IMR-90 (cell line): ENCODE data around the gene CMAS. TPM values are rescaled to one million over a fixed set of nuclear protein-coding genes. Genes with fewer than 3 reads are reported as not detected.

ENCODE experiments used
- ATAC-seq: fragments of 200-7000 bp; cut with Tn5 transposase; 2 replicates; pipeline ENCODE4 v1.9.1; 2020; ENCODE audit warnings: low read depth, mild to moderate bottlenecking, moderate library complexity
- BruUV-seq: library from RNA; stranded (reverse); fragments of 400-500 nt; replicated peaks from 2 replicates; lab custom pipeline; 2021; lab: Mats Ljungman, UMichigan
- CTCF ChIA-PET: fragments of 300-600 bp; formaldehyde crosslinking; extraction: SDS; loops from one replicate; lab custom pipeline; 2021; ENCODE audit warnings: antibody characterized with exemption; lab: Yijun Ruan, JAX
- POLR2A ChIA-PET: fragments of 300-600 bp; sonication (Branson Sonifier 250); formaldehyde crosslinking; loops from one replicate; lab custom pipeline; 2022; ENCODE audit warnings: antibody characterized with exemption; ENCODE audit not compliant: unreplicated experiment; lab: Charles Lee
- DNase-seq: peaks from one replicate; pipeline ENCODE4 v3.0.0; 2013
- H2AFZ ChIP-seq: replicated peaks from 2 replicates; pipeline ENCODE3; 2013; ENCODE audit warnings: low read length, mild to moderate bottlenecking; ENCODE audit not compliant: poor library complexity
- H2AK5ac ChIP-seq: 2 replicates; pipeline ENCODE4 v1.6.1; 2013; ENCODE audit warnings: low read depth, low read length, inconsistent platforms
- H2AK9ac ChIP-seq: replicated peaks from 2 replicates; pipeline ENCODE3; 2013; ENCODE audit warnings: mild to moderate bottlenecking, low read depth, low read length, moderate library complexity; ENCODE audit not compliant: poor library complexity
- H2BK120ac ChIP-seq: 2 replicates; pipeline ENCODE4 v1.6.1; 2013; ENCODE audit warnings: low read depth, low read length, inconsistent platforms
- H2BK15ac ChIP-seq: 3 replicates; pipeline ENCODE4 v1.6.1; 2013; ENCODE audit warnings: low read depth, low read length, inconsistent platforms
- H2BK20ac ChIP-seq: 2 replicates; pipeline ENCODE4 v1.6.1; 2013; ENCODE audit warnings: low read depth, mild to moderate bottlenecking, inconsistent platforms, low read length, moderate library complexity
- H2BK5ac ChIP-seq: 2 replicates; pipeline ENCODE4 v1.6.1; 2013; ENCODE audit warnings: mild to moderate bottlenecking, low read depth, low read length, inconsistent platforms; ENCODE audit not compliant: poor library complexity, severe bottlenecking
- H3K14ac ChIP-seq: replicated peaks from 2 replicates; pipeline ENCODE4 v1.6.1; 2013; ENCODE audit warnings: low read depth, low read length, inconsistent platforms
- H3K18ac ChIP-seq: 2 replicates; pipeline ENCODE4 v1.6.1; 2013; ENCODE audit warnings: low read depth, low read length, control low read depth
- H3K23ac ChIP-seq: 2 replicates; pipeline ENCODE4 v1.6.1; 2013; ENCODE audit warnings: low read depth, low read length, inconsistent platforms
- H3K27ac ChIP-seq: 2 replicates; pipeline ENCODE4 v1.5.1; 2013; ENCODE audit warnings: mild to moderate bottlenecking, control low read depth, low read length; ENCODE audit not compliant: insufficient read depth
- H3K27me3 ChIP-seq: 2 replicates; pipeline ENCODE4 v1.6.1; 2013; ENCODE audit warnings: low read length; ENCODE audit not compliant: control insufficient read depth, insufficient read depth
- H3K36me3 ChIP-seq: 2 replicates; pipeline ENCODE4 v1.6.1; 2013; ENCODE audit warnings: low read length, mixed read lengths; ENCODE audit not compliant: control insufficient read depth, insufficient read depth
- H3K4ac ChIP-seq: 2 replicates; pipeline ENCODE4 v1.6.1; 2013; ENCODE audit warnings: low read depth, low read length, inconsistent platforms
- H3K4me1 ChIP-seq: 2 replicates; pipeline ENCODE4 v1.6.1; 2013; ENCODE audit warnings: low read length, mixed read lengths; ENCODE audit not compliant: control insufficient read depth, insufficient read depth
- H3K4me2 ChIP-seq: 2 replicates; pipeline ENCODE4 v1.6.1; 2013; ENCODE audit warnings: low read depth, mild to moderate bottlenecking, control low read depth, low read length, moderate library complexity
- H3K4me3 ChIP-seq: 2 replicates; pipeline ENCODE4 v1.5.1; 2013; ENCODE audit warnings: low read depth, mild to moderate bottlenecking, control low read depth, low read length, moderate library complexity; ENCODE audit not compliant: insufficient read depth
- H3K56ac ChIP-seq: 2 replicates; pipeline ENCODE4 v1.6.1; 2013; ENCODE audit warnings: low read length, inconsistent platforms; ENCODE audit not compliant: insufficient read depth; ENCODE audit errors: extremely low read depth
- H3K79me1 ChIP-seq, 2 experiments: 2 replicates each; pipeline ENCODE4 v1.6.1; 2013; ENCODE audit warnings: low read length in 2 of 2, inconsistent platforms in 1 of 2, low read depth in 1 of 2
- H3K9ac ChIP-seq: 2 replicates; pipeline ENCODE4 v1.6.1; 2013; ENCODE audit warnings: low read depth, low read length, control low read depth
- H3K9me1 ChIP-seq: 2 replicates; pipeline ENCODE4 v1.6.1; 2013; ENCODE audit warnings: low read length, inconsistent platforms; ENCODE audit not compliant: insufficient read depth
- H3K9me3 ChIP-seq: 2 replicates; pipeline ENCODE4 v1.6.1; 2013; ENCODE audit warnings: low read length; ENCODE audit not compliant: control insufficient read depth, insufficient read depth
- H4K20me1 ChIP-seq: 2 replicates; pipeline ENCODE4 v1.6.1; 2013; ENCODE audit warnings: low read length, inconsistent platforms; ENCODE audit not compliant: insufficient read depth
- H4K5ac ChIP-seq: 2 replicates; pipeline ENCODE4 v1.6.1; 2013; ENCODE audit warnings: mild to moderate bottlenecking, low read depth, low read length, control low read depth
- H4K8ac ChIP-seq, 2 experiments: 2 replicates each; pipeline ENCODE4 v1.6.1; 2013; ENCODE audit warnings: low read depth in 2 of 2, low read length in 2 of 2, control low read depth in 1 of 2, inconsistent platforms in 1 of 2
- H4K91ac ChIP-seq: 2 replicates; pipeline ENCODE4 v1.6.1; 2013; ENCODE audit warnings: low read depth, low read length, inconsistent platforms; ENCODE audit not compliant: insufficient read depth
- FOS ChIP-seq: fragments of 150-350 bp; IDR thresholded peaks from 2 replicates; pipeline ENCODE4 v1.6.1; 2016; ENCODE audit warnings: low read depth, low read length
- MXI1 ChIP-seq: IDR thresholded peaks from 2 replicates; pipeline ENCODE4 v1.6.1; 2012; ENCODE audit warnings: low read depth, mild to moderate bottlenecking, low read length, moderate library complexity, borderline replicate concordance
- RAD21 ChIP-seq: IDR thresholded peaks from 2 replicates; pipeline ENCODE4 v1.6.1; 2012; ENCODE audit warnings: low read length, improper control_type of control experiment
- RCOR1 ChIP-seq: IDR thresholded peaks from 2 replicates; pipeline ENCODE4 v1.6.1; 2012; ENCODE audit warnings: mild to moderate bottlenecking, low read length, improper control_type of control experiment; ENCODE audit not compliant: insufficient replicate concordance
- RFX5 ChIP-seq: IDR thresholded peaks from 2 replicates; pipeline ENCODE4 v1.8.0; 2012; ENCODE audit warnings: low read depth, mild to moderate bottlenecking, low read length, moderate library complexity
- WGBS, 2 experiments: methylation state at CpG; one replicate each; pipeline versions ENCODE4 v1.1.5 to v1.1.7; 2013; ENCODE audit warnings: missing lambda C conversion rate in 2 of 2; ENCODE audit not compliant: insufficient read length in 1 of 2; ENCODE audit errors: extremely low coverage in 2 of 2; 5-methylcytosine and 5-hydroxymethylcytosine counted together
- dilution Hi-C: fragments of 300-500 bp; cut with HindIII; formaldehyde crosslinking; loops from one replicate; pipeline ENCODE4 v1.14.3; 2018; ENCODE audit warnings: low sequenced_read_pairs; ENCODE audit not compliant: unreplicated experiment
- in situ Hi-C: fragments of 300-500 bp; cut with MboI; formaldehyde crosslinking; loops from 3 replicates; pipeline ENCODE4 v1.14.3; 2019; ENCODE audit warnings: low sequenced_read_pairs, inconsistent platforms, mixed read lengths
- intact Hi-C: fragments of 100-400 bp; cut with micrococcal nuclease; formaldehyde crosslinking; loops from 2 replicates; pipeline ENCODE4 v1.10.0; 2022
- polyA plus RNA-seq, 3 experiments: library from polyadenylated mRNA; depleted of rRNA; stranded (reverse); fragments of >200 nt; gene quantifications; 2 replicates each; pipeline ENCODE4 v1.2.3, GENCODE V29; 2012; ENCODE audit warnings: low replicate concordance in 1 of 3
- total RNA-seq: library from RNA; depleted of rRNA; stranded (reverse); fragments of >200 nt; gene quantifications from 2 replicates; pipeline ENCODE4 v1.2.3, GENCODE V29; 2012; rRNA removed
- TF ChIP-seq, protein P1 (sequence below): fragments of 150-350 bp; IDR thresholded peaks from 2 replicates; pipeline ENCODE4 v1.6.1; 2017; ENCODE audit warnings: mild to moderate bottlenecking, antibody characterized with exemption, low read length, low read depth

Gene CMAS
- total and polyA plus RNA-seq, 2 of the 4 experiments (the other 2 are of a cell fraction), result 9.5 to 26.8 TPM

DNA sequence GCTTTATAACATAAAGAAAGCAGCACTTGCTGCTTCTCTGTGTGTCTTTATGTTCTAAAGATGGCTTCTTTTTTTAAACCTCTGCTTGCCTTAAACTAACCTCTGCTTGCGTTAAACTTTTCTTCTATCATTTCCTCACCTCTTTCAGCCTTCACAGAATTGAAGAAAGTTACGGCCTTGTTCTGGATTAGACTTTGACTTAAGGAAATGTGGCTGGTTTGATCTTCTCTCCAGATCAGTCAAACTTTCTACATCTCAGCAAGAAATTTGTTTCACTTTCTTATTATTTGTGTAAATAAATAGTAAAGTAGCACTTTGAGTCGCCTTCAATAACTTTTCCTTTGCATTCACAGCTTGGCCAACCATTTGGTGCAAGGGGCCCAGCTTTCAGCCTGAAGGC, 64.2 kb downstream of the CMAS start:
- no peak overlapping the region for H4K91ac ChIP-seq
- in situ Hi-C loops (no loop called here), intact Hi-C loops (no loop called here), dilution Hi-C loops (no loop called here)
- no peak overlapping the region for H3K4ac ChIP-seq
- no peak for TF ChIP-seq RCOR1
- no peak for TF ChIP-seq RAD21
- TF ChIP-seq MXI1, result no peak
- TF ChIP-seq, protein P1, sequence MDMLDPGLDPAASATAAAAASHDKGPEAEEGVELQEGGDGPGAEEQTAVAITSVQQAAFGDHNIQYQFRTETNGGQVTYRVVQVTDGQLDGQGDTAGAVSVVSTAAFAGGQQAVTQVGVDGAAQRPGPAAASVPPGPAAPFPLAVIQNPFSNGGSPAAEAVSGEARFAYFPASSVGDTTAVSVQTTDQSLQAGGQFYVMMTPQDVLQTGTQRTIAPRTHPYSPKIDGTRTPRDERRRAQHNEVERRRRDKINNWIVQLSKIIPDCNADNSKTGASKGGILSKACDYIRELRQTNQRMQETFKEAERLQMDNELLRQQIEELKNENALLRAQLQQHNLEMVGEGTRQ, result no peak
- TF ChIP-seq RFX5, result no peak
- TF ChIP-seq FOS, result no peak
- no peak overlapping the region for H2BK20ac ChIP-seq
- H2BK5ac ChIP-seq, result no peak overlapping the region
- no peaks in the 10 kb centered on the region for H3K36me3 ChIP-seq
- H3K4me2 ChIP-seq, result no peak overlapping the region
- H3K4me1 ChIP-seq, result no peaks in the 10 kb centered on the region
- no peak overlapping the region for H3K4me3 ChIP-seq
- no peaks in the 10 kb centered on the region for H3K9me1 ChIP-seq
- no peak overlapping the region for H2BK15ac ChIP-seq
- WGBS, 2 experiments, result no CpG with 5 or more reads among the region's 3 CpGs
- no peak overlapping the region for H2BK120ac ChIP-seq
- H2AK5ac ChIP-seq, result no peak overlapping the region
- H3K9me3 ChIP-seq, result no peaks in the 10 kb centered on the region
- no peak overlapping the region for H3K18ac ChIP-seq
- H3K14ac ChIP-seq, result no peak overlapping the region
- H3K9ac ChIP-seq, result no peak overlapping the region
- no peak for DNase-seq
- H3K79me1 ChIP-seq, result no peaks in the 10 kb centered on the region
- no peaks in the 10 kb centered on the region for H3K27me3 ChIP-seq
- no peak overlapping the region for H2AK9ac ChIP-seq
- ATAC-seq, result no peak
- BruUV-seq, result no TSS peak
- H3K23ac ChIP-seq, result no peak overlapping the region
- ChIA-PET POLR2A (no interaction called here), CTCF (no interaction called here)
- no peak overlapping the region for H4K8ac ChIP-seq
- no peaks in the 10 kb centered on the region for H4K20me1 ChIP-seq
- H4K5ac ChIP-seq, result no peak overlapping the region
- no peak overlapping the region for H3K56ac ChIP-seq
- H3K27ac ChIP-seq, result no peak overlapping the region
- no peak overlapping the region for H2AFZ ChIP-seq

Other genes with a start within 250 kb of the CMAS start
- gene ABCC9, start 104.8 kb upstream of the CMAS start, total RNA-seq, result 5.6 and 6.6 TPM in 2 replicates
- gene ABCC9, start 104.8 kb upstream of the CMAS start, polyA plus RNA-seq (2012; rRNA removed), result 1.2 and 1.4 TPM in 2 replicates